GM21723 (cell line): ENCODE results near the gene PEF1.
"Not testable (repeated sequence)": the region's sequence is repeated elsewhere in the genome, so short reads cannot be mapped to it uniquely, and the experiment has no call there.

Experiments used
- ATAC-seq: cut with Tn5 transposase; IDR thresholded peaks from one replicate; pipeline ENCODE4 v1.9.1; 2021; ENCODE audit warnings: mild to moderate bottlenecking, moderate library complexity; ENCODE audit not compliant: unreplicated experiment

Gene PEF1

GRCh38 chr1:31615939-31616338 is 28.7 kb downstream of the PEF1 start:
- no peak for ATAC-seq

DNA sequence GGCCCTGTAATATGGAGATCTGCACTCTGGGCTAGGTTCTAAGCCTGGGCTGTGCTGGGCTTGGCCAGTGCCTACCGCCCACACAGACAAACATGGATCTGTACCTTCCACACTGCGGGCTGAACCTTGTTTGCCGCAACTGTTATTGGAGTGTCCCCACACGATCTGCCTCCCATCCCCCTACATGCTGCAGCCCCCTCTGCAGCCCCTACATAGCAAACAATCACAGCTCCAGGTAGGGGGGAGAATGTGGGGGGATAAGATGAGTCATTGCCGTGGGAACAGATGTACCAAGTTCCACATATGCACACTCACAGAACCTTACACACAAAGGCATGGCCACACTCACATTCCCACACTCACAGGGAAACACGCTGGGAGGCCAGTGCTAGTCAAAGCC is 29.3 kb downstream of the PEF1 start:
- no peak for ATAC-seq

DNA sequence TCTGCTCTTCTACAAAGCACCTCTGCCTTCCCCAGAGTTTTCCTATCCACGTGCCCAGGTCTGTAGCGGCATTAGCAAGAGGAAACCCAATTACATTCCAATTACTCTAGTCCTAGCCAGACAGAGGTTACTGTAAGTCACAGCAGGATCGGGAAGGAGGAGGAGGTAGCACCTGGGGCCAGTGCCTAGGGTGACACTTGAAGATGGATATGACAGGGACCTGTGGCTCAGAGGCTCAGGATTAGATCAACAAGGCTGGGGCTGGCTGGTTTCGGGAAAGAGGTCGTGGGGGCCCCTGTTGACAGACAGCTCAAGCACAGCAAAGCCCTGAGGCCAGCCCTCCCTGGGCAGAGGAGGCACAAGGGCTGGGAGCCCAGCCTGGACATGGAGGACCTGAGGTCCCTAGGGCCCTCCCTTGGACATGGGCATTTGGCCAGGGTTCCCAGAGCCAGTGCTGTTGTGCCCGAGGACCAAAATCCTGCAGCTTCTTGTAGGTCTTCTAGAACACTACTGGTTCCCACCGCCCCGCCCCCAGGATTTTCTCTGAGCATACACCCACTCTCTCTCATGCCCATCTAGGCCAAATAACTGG is 30.2 kb downstream of the PEF1 start:
- ATAC-seq = no peak

GRCh38 chr1:31609514-31610118 is 35.1 kb downstream of the PEF1 start:
- ATAC-seq = no peak

DNA sequence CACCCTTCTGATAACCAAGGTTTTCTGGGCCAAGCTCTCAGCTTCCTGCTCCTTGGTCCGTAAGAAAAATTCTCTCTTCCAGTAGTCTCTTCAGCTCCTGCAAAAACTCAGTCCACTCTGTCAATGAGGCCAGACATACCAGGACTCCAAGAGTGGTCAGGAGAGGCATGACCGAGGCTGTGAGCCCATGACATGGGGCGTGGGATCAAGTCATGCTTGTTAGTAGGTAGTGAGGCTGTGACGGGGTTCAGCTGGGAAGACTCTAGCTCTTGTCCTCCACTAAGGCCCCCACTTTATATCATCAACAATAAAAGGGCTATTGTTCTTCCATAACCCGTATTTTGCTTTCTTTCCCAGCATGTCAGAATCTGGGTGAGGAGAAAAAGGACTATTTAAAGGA is 37.3 kb downstream of the PEF1 start:
- ATAC-seq = no peak

DNA sequence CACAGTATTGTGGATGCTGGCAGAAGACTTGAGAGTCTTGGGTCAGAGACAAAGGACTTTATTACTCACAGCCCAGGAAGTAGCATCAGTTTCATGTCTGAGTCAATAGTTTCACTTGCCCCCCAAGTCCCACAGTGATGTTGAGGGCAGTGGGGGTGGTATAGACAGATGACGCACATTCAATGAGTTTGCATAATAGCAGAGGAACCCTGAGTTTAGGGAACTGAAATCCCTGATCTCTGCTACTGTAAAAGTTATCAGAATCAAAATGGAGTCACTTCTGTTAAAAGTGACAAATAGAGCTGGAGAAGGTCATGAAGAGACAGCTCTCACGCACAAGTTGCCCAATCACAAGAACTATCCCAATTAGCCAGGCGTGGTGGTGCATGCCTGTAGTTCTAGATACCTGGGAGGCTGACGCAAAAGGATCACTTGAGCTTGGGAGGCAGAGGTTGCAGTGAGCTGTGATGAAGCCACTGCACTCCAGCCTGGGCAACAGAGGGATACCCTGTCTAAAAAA is 38.7 kb downstream of the PEF1 start:
- peak; percentile 94 for ATAC-seq

DNA sequence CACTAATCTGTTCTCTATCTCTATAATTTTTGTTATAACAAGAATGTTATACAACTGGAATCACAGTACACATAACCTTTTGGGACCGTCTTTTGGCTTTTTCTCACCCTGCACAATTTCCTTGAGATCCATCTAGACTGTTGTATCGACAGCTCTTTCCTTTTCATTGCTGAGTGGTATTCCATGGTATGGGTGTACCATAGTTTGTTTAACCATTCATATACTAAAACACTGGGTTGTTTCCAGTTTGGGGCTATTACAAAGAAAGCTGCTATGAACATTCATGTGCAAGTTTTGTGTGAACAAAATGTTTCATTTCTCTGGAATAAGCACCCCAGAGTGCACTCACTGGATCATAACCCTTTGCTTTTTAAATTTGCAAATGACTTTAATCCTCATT is 42.6 kb downstream of the PEF1 start:
- no peak for ATAC-seq

- no peak for ATAC-seq
Observed at GRCh38 chr1:31600641-31601040, 44.0 kb downstream of the PEF1 start.

DNA sequence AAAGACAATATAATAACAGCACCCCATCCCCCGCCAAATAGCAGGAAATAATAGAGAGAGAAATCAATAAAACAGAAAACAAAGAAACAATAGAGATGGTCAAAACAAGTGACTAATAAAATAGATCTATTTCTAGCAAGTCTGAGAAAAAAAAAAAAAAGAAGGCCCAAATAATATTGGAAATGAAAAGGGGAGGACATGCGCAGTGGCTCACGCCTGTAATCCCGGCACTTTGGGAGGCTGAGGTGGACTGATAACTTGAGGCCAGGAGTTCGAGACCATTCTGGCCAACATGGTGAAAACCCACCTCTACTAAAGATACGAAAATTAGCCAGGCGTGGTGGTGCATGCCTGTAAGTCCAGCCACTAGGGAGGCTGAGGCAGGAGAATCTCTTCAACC is 45.7 kb downstream of the PEF1 start:
- no peak for ATAC-seq

- ATAC-seq = no peak
Observed at GRCh38 chr1:31596737-31597097, 48.0 kb downstream of the PEF1 start.

- no peak for ATAC-seq
Observed at GRCh38 chr1:31595836-31596736, 48.6 kb downstream of the PEF1 start.

GRCh38 chr1:31593770-31594632 is 50.7 kb downstream of the PEF1 start:
- peak; percentile 49 for ATAC-seq

GRCh38 chr1:31593136-31593665 is 51.5 kb downstream of the PEF1 start:
- no peak for ATAC-seq

GRCh38 chr1:31592132-31592531 is 52.5 kb downstream of the PEF1 start:
- no peak for ATAC-seq

- ATAC-seq = no peak
Observed at GRCh38 chr1:31591425-31592093, 53.1 kb downstream of the PEF1 start.

DNA sequence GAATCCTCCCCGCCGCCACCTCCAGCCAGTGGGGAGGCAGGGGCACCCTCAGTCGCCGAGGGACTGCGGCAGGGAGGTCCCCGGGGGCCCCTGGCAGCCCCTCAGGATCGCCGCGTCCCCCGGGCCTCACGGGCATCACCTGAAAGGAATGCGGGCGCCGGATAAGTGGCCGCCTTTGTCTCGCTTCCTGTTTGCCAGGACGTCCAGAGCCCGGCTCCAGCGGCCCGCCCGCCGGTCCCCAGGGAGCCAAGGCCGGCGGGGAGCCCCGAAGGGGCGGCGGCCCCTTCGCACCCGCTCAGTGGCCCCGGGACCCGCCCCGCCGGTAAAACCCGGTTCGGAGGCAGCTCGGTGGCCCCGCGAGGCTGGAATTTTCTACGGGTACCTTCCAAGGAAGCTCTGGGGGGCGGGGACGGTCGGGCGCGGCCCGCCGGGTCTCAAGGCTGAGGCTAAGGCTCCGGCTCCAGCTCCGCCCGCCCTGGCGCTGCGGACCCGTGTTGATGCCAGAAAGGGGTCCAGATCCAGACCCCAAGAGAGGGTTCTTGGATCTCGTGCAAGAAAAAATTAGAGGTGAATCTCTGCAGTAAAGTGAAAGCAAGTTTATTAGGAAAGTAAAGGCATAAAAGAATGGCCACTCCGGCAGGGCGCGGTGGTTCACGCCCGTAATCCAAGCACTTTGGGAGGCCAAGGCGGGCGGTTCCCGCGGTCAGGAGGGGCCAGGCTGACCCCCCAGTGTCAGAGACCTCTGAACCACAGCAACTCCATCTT is 55.7 kb downstream of the PEF1 start:
- no peak for ATAC-seq

GRCh38 chr1:31587720-31588423 is 56.8 kb downstream of the PEF1 start:
- ATAC-seq = no peak

GRCh38 chr1:31587328-31587699 is 57.4 kb downstream of the PEF1 start:
- not testable (repeated sequence) for ATAC-seq
